Fibroblast of villous mesenchyme (primary cell): Measurements from ENCODE around the gene ST6GAL1. TPM values are rescaled to one million over a fixed set of nuclear protein-coding genes. Genes with fewer than 3 reads are reported as not detected.
A peak's percentile ranks its signal among the peaks of the same experiment; 100 is the strongest.

Experiments
- DNase-seq: peaks from one replicate; pipeline ENCODE4 v3.0.0-alpha.2; 2010; ENCODE audit warnings: low read depth
- H3K4me3 ChIP-seq: 2 replicates; pipeline ENCODE4 v1.5.1; 2011; ENCODE audit warnings: low read depth, mild to moderate bottlenecking, low read length
- total RNA-seq: library from RNA; depleted of rRNA; stranded (reverse); fragments of >200 nt; gene quantifications from 2 replicates; pipeline ENCODE4 v1.2.3, GENCODE V29; 2012
- TF ChIP-seq, protein P1 (sequence below): IDR thresholded peaks from 2 replicates; pipeline ENCODE4 v1.5.1; 2012; ENCODE audit warnings: low read depth, mild to moderate bottlenecking, low read length; ENCODE audit not compliant: insufficient read depth

The ST6GAL1 gene
- total RNA-seq, 1 donor, result 1.3 TPM

DNA sequence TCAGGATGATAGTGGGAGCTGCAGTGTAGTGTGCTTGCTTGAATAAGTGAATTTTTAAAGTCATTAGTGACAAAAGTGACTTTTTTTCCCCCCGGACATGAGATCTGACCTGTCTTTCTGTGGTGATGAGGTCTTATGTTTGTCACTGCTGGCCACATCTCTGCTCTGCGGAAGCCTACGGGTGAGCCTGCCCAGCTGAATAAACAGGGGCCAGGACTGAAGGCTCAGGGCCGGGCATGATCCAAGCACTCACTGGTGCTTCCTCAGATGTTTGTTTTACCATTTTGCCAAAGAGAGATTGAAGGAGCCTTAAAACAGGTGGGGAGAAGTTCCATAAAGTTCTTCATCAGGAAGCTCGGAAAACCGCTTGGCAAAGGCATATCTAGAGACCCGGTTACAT is 174.0 kb downstream of the ST6GAL1 start:
- DNase-seq, result no peak
- H3K4me3 ChIP-seq, result no peak overlapping the region
- TF ChIP-seq, protein P1, sequence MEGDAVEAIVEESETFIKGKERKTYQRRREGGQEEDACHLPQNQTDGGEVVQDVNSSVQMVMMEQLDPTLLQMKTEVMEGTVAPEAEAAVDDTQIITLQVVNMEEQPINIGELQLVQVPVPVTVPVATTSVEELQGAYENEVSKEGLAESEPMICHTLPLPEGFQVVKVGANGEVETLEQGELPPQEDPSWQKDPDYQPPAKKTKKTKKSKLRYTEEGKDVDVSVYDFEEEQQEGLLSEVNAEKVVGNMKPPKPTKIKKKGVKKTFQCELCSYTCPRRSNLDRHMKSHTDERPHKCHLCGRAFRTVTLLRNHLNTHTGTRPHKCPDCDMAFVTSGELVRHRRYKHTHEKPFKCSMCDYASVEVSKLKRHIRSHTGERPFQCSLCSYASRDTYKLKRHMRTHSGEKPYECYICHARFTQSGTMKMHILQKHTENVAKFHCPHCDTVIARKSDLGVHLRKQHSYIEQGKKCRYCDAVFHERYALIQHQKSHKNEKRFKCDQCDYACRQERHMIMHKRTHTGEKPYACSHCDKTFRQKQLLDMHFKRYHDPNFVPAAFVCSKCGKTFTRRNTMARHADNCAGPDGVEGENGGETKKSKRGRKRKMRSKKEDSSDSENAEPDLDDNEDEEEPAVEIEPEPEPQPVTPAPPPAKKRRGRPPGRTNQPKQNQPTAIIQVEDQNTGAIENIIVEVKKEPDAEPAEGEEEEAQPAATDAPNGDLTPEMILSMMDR, result no peak

DNA sequence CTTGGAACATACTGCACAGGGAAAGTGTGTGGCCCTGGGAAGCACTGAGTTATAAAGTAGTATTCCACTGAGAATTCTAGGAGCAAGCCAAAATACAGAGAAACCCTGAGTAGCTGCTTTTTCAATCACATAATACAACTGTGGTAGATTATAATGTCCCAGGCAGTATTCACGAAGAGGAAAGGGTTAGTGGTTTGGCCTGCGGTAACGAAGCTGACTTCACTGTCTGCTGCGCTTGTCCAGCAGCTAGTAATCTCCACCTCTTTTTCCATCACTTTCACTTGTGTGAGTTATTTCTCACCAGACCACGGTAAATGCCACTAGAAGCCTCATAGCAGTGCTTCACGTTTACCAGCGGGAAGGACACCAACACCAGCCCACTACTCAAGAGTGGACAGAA is 174.6 kb downstream of the ST6GAL1 start:
- TF ChIP-seq, protein P1, result no peak
- H3K4me3 ChIP-seq, result no peak overlapping the region
- DNase-seq, result no peak

DNA sequence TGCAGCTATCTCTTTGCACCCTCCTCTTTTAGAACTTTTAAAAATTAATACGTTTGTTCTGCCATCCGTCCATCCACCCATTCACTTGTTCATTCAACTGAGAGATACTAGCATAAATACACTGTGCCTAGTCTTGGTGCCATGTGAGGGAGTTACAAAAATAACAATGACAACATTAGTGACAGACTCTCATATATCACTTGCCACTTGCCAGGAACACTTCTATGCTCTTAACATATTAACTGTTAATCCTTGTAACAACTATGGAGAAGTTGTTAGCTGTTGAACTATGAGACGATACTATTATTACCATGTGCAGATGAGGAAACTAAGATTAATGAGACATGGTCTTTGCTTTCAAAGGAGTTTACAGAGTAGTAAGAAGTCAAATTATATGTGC is 175.4 kb downstream of the ST6GAL1 start:
- no peak overlapping the region for H3K4me3 ChIP-seq
- no peak for DNase-seq
- TF ChIP-seq, protein P1, result no peak

DNA sequence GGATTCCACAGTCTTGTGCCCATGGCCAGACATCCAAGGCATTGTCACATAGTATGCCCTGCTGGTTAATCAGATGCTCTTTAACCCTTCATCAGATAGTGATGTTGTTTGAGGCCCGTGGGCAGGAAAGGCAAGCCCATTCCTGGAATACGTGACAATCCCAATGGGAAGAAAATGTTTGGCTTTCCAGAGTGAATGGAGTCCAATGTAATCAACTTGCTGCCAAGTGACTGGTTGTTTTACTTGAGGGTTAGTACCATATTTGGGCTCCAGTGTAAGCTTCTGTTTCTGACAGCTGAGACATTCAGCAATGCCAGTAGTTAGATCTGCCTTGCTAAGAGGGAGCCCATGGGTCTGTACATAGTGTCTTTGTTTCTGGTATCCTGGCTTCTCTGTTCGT is 177.7 kb downstream of the ST6GAL1 start:
- TF ChIP-seq, protein P1, result no peak
- DNase-seq, result no peak
- H3K4me3 ChIP-seq, result no peak overlapping the region

DNA sequence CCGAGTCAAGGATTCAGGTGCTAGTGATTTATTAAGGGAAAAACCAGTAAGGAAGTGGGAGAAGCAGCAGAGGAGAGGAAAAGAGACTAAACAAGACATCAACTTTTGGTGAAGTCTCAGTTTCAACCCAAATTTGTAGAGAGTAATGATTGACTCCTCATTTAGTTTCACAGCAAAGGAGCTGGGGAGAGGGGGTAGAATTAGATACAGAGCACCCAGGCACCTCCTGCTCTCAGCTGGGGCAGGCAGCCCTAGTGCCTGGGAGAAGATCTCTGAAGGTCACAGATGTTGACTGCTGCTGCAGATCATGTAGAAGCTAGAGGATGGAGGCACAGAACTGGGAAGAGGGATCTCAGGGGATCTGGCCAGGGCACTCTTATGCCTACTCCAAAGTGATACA is 179.8 kb downstream of the ST6GAL1 start:
- no peak for DNase-seq
- no peak overlapping the region for H3K4me3 ChIP-seq
- TF ChIP-seq, protein P1, result no peak

DNA sequence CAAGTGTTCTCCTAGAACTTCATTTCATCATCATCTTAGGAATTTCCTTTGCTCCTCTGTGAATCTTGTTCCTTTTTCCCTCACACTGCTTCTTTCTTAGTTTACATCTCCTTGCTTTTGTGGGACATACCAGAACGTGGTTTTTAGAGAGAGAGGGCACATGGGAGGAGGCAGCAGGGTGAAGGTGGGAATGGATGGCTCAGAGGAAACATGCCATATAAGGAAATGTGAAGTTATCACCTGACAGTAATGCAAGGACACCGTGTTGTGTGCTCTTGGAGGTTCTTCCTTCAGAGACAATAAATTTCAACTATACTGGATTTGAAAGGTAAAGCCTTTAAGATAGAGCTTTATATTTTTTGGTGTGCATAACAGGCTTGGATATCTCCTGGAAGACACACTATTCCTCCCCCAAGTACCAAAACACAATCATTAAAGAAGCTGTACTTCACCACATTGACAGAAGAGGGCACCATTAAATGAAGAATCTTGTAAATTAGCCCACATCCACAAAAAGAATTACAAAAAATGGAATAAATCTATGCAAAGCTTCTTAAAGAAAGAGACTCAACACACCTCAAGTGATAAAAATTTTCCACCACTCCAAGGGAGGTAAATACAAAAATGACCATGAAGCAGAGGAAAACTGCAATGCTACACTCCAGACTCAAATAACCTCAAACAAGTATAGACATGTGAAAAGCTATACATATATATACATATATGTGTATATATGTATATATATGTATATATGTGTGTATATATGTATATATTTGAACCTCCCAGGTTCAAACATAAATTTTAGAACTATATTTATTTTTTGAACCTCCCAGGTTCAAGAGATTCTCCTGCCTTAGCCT is 182.8 kb downstream of the ST6GAL1 start:
- H3K4me3 ChIP-seq, result no peak overlapping the region
- DNase-seq, result peak; percentile 45
- TF ChIP-seq, protein P1, result peak; percentile 56

DNA sequence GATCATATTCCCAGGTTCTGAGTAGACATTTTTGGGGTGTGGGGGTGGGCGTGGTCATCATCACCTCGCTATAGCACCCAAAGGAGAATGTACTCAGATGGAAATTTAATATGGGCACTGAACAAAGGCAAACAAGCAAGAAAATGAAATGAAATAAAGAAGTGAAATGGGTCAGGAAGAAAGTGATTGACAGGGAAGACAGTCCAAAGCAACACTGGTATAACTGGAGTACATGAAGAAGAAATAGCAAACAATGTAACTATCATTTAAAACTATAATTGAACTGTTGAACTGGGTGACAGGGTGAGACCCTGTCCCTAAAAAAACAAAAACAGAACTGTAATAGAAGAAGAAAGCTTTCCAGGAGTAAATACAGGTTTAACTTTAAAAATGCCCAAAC is 184.2 kb downstream of the ST6GAL1 start:
- no peak overlapping the region for H3K4me3 ChIP-seq
- no peak for DNase-seq
- TF ChIP-seq, protein P1, result no peak
